Measurements from ENCODE around the gene CNGA3.
"Not testable (repeated sequence)": the region's sequence is repeated elsewhere in the genome, so short reads cannot be mapped to it uniquely, and the experiment has no call there.

Gene CNGA3

GRCh38 chr2:98346311-98347236 is at the start of gene CNGA3:
Gene CNGA3, plus strand, starts transcription at chr2:98346456. Its CDS starts 23,520 bp downstream, at chr2:98369976.
- peak; percentile 15 for DNase-seq

DNA sequence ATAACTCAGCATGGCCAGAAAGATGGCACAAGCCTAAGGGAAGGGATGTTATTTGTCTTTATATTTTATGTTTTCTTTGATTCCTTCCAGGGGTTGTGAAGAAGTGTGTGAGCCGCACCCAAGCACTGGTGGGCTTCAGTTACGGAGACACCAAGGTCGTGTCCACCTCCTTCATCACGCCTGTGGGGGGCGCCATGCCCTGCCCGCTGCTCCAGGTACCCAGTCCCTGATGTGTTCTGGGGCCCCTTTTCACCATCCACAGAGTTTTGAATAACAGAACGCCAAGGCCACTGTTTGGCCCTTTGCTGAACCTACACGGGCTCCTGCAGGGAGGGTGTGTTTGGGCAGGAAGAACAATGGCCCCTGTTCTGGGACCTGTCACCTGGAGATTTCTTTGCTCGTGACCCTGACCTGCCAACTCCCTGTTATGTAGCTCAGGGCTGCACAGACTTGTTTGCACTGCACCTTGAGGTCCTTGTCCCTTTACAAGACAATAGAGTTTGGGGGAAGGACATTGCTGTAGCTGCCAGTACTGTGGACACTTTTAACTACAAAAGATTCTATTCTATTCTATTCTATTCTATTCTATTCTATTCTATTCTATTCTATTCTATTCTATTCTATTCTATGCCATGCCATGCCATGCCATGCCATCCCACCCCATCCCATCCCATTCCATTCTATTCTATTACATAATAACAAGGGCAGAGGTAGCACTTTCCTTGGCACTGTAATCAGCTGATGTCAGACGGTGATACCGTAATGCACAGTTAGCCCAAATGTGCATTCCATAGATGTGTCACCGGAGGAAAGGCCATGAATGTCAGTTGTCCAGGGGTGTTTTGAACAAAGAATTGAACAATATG is 48.2 kb upstream of the CNGA3 start:
- DNase-seq: no peak

- no peak for DNase-seq
Observed at GRCh38 chr2:98298683-98299164, 47.5 kb upstream of the CNGA3 start.

DNA sequence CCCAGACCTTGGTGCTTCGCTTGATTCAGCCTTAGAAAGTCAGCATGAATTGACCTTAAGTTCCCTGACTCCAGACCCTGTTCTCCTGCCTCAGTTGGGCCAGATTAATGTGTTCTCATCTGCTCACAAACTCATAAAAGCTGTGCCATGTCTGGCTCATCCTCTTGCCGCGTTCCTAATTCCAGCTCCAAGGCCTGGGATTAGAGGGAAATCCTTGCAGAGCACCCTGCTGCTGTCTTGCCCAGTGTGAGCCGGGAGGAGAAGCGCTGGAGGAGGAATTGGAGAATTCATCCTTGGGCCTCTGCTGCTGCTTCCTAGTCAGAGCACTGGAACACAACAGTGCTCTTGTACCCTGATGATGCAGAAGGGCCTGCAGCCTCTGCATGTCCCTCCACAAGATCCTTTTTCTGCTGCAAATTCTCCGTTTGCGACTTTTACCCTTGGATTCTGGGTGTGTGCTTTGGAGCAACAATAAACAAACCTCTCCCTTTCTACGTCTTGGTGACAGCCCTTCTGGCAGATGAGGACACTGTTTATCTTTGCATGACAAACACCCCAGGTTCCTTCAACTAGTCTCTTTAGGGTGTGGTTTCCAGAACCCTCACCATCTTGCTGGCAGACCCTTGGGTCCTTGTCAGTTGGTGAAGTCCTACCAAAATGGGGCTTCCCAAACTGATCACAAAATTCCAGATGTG is 46.9 kb upstream of the CNGA3 start:
- DNase-seq: no peak

DNA sequence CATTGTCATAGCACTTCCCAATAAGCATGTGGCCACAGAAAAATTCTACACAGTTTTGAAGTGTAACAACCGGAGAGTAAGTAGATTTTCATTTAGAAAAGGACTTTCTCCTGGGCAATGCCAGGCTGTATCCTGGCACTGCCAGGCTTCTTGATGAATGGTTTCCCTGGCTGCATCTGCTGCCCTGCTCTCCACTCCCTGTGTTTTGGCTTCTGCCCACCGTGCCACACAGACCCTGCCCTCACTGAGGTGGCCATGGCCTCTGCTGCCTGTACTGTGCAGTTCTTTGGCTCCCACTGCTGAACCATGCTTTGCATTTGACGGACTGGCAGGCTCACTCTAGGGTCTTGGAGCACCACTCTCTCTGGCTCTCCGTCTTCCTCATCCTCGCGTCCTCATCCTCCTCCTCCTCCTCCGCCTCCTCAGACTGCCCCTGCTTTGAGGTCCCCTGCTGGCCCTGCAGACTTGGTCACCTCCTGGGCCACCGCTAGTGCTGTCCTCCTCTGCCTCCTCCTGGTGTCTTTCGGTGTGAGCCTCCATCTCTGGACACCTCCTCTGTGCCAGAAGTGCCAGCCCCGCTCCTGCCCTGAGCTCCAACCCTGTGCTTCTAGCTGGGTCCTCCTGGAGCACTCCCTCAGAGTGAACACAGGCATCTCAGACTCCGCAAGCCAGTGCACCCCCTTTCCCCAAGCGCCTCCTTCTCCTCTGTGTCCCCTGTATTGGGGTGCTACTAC is 45.9 kb upstream of the CNGA3 start:
- DNase-seq: no peak

- DNase-seq: no peak
Observed at GRCh38 chr2:98301469-98301868, 44.8 kb upstream of the CNGA3 start.

GRCh38 chr2:98307131-98307696 is 39.0 kb upstream of the CNGA3 start:
- DNase-seq: not testable (repeated sequence)

DNA sequence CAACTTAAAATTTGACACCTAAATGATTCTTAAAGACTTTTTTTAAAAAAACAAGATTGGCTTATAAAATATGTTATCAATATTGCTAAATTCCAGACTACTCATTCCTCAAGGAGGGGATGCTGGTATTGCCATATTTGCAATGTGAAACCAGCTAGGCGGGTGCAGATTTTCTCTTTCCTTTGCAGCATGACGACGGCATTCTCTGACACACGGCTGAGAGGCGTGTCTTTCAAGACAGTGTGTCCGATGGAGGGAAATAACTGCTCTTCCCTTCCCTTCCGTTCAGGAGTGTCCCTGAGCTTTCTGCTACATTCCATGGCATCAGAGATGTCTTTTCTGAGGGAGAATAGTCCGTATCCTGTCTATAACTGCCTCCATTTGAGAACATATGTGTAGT is 38.2 kb upstream of the CNGA3 start:
- no peak for DNase-seq

- no peak for DNase-seq
Observed at GRCh38 chr2:98308532-98308931, 37.7 kb upstream of the CNGA3 start.

- DNase-seq: no peak
Observed at GRCh38 chr2:98309580-98309979, 36.7 kb upstream of the CNGA3 start.

GRCh38 chr2:98310010-98310409 is 36.2 kb upstream of the CNGA3 start:
- no peak for DNase-seq

GRCh38 chr2:98311090-98311489 is 35.2 kb upstream of the CNGA3 start:
- DNase-seq: no peak

- no peak for DNase-seq
Observed at GRCh38 chr2:98311771-98312545, 34.3 kb upstream of the CNGA3 start.

DNA sequence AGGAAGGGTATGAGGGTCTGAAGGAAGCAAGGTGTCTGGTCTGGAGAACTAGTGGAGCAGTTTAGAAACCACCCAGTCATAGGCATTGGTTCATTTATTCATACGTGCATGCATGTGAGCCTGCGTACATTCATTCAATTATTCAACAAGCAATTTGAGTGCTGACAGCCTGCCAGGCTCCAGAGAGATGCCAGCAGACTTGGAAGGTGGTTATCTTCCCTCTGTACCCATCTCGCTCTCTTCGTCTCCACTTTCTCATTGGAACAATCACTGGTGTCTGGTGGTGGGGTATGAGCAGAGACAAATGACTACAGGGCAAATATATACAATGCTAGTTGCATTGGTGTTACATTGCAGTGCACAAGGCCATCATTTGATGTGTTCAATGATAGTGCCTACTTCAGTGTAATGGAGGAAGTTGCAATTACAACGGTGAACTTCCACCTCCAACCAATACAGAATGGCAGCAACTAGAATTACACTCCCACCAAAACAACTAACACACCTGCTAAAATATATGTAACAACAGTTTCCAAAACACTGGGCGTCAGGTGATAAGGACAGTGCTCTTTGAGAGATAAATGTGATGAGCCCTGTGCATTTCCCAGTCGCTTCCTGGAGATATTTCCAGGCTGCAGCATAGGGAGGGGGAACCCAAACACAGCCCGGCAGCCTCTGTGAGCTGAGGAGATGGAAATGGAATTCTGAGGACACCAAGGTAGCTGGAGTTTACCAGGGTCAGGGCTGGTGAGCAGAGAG is 32.6 kb upstream of the CNGA3 start:
- no peak for DNase-seq

DNA sequence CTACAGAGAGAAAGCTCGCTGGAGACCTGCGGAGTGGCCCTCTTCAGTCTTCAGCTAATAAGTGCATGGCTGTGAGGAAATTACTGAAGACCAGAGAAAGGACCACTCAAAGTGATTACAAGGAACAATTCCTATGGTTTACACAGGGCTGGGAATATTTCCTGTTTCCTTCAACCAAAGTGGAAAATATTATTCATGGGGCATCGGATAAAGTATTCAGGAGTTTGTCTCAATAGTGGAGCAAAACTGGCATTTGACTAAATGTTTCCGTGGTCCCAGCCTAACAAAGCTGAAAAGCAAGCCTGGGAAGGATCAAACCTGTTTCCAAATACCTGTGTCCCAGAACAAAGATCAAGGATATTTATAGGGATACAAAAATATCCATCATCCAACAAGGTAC is 32.0 kb upstream of the CNGA3 start:
- DNase-seq: no peak

DNA sequence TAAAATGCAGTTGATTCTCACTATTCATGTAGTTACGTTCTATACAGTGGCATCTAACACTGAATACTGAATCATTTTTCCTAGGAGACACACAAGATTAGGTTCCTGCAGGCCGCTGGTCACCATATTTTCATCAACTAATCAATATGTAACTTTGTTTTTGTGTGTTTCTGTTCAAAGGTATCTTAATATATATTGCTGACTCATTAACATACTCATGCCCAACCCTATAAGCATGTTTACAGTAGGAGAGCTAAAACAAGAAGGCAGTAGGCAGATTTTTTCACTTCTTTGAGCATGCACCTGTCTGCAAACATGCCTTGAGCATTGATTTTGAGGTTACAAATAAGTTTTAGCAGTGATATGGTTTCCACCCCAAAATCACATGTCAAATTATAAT is 30.3 kb upstream of the CNGA3 start:
- DNase-seq: no peak

DNA sequence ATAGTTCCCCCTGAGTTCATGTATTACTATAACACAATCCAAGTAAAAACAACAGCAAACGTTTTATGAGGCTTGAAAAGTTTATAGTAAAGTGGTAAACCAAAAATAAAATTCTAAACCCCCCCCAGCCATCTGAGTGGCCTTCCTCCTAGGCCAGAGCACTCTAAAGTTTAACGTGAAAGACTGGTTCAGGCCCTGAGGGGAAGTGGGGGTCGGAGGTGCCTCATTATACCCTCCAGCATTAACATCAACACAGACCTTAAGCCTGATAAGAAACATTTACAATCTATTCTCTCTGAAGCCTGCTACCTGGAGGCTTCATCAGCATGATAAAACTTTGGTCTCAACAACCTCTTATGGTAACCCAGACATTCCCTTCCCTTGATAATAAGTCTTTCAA is 29.0 kb upstream of the CNGA3 start:
- no peak for DNase-seq

GRCh38 chr2:98320171-98320570 is 26.1 kb upstream of the CNGA3 start:
- not testable (repeated sequence) for DNase-seq

- DNase-seq: no peak
Observed at GRCh38 chr2:98324181-98324580, 22.1 kb upstream of the CNGA3 start.

- DNase-seq: no peak
Observed at GRCh38 chr2:98327776-98328175, 18.5 kb upstream of the CNGA3 start.
